ENCODE measurements around the gene FRAT2. TPM values are rescaled to one million over a fixed set of nuclear protein-coding genes. Genes with fewer than 3 reads are reported as not detected.

FRAT2 gene
- total and polyA plus RNA-seq, 2 of the 13 experiments (the other 11 are each of a cell fraction or from before 2014, with no cell fraction given) = 7.2 to 14.1 TPM

- Histone ChIP-seq H3K9ac (ENCODE audit: insufficient read depth, low read depth, low read length) (no peak overlapping the region), H3K4me1 (ENCODE audit: insufficient read depth, low read length) (no peaks in the 10 kb centered on the region), H3K79me2 (ENCODE audit: insufficient read depth, low read length) (no peaks in the 10 kb centered on the region), H4K20me1 (ENCODE audit: insufficient read depth, low read length) (no peaks in the 10 kb centered on the region), H3K27me3 (ENCODE audit: control insufficient read depth in 1 of 2, insufficient read depth in 2 of 2, low read length in 2 of 2) (no peaks in the 10 kb centered on the region), H3K4me2 (ENCODE audit: low read depth, low read length) (no peak overlapping the region), H3K36me3 (replicated peaks in 1 of 2; ENCODE audit: control insufficient read depth in 1 of 2, insufficient read depth in 2 of 2, low read length in 2 of 2) (peaks cover 35 to 72% of the 10 kb centered on the region in 2 experiments), H3K27ac (ENCODE audit: extremely low read length, insufficient read depth, low read length) (no peak overlapping the region), H3K4me3 (replicated peaks in 1 of 3; ENCODE audit: insufficient read depth in 1 of 3, low read depth in 2 of 3, low read length in 3 of 3) (no peak overlapping the region), H2AFZ (ENCODE audit: low read length) (no peak overlapping the region), H3K9me3 (ENCODE audit: low read length) (no peaks in the 10 kb centered on the region)
- WGBS (ENCODE audit: low lambda C conversion rate) = 100% methylated on average over 3 of the region's 4 CpGs
- TF ChIP-seq CENPBD1 (CRISPR knock-in tag; IDR thresholded peaks at IDR 0.05; ENCODE audit: borderline replicate concordance, low read depth) (no peak), ZNF142 (CRISPR knock-in tag; IDR thresholded peaks at IDR 0.05) (no peak), FOXJ3 (CRISPR knock-in tag; IDR thresholded peaks at IDR 0.05; ENCODE audit: borderline replicate concordance) (no peak), ATF6 (CRISPR knock-in tag; conservative IDR thresholded peaks at IDR 0.05) (no peak), ZNF879 (CRISPR knock-in tag; IDR thresholded peaks at IDR 0.05) (no peak)
- FAIRE-seq (no peak), ATAC-seq (no peak), DNase-seq (ENCODE audit: low spot score) (no peak)
- ChIA-PET POLR2A (interaction anchor here (1.6 kb wide), 1 partner anchor 38 kb away, joined by 4 read pairs; the partner anchor contains the start of gene RRP12), CTCF (ENCODE audit: low intra/inter-chr PET ratio, low total read pairs) (no interaction called here)
- intact Hi-C loops (cut with micrococcal nuclease; ENCODE audit: unreplicated experiment) (no loop called here), in situ Hi-C loops (cut with HindIII; ENCODE audit: extremely low pct_ligation_motif_present, low pct_unique_long_range_greater_than_20kb) (no loop called here)
- no TSS peak for BruUV-seq (replicated peaks)
Observed at GRCh38 chr10:97363071-97363470, 28.5 kb upstream of the FRAT2 start.
